Lung (tissue), 12 donors: ENCODE results near the gene DGKD. TPM values are rescaled to one million over a fixed set of nuclear protein-coding genes. Genes with fewer than 3 reads are reported as not detected.

Experiments used
- ATAC-seq: fragments of 200-7000 bp; cut with Tn5 transposase; one replicate; pipeline ENCODE4 v1.9.1; 2020; ENCODE audit warnings: moderate number of reproducible peaks; ENCODE audit not compliant: insufficient read depth, low FRiP score
- DNase-seq, 3 donors: peaks; one replicate each; pipeline ENCODE4 v3.0.0-alpha.2; 2013 to 2017
- H3K27ac ChIP-seq, 2 donors: one replicate each; pipeline ENCODE4 v1.5.1; 2013; ENCODE audit warnings: mild to moderate bottlenecking in 2 of 2, moderate library complexity in 2 of 2, control low read depth in 1 of 2, inconsistent platforms in 1 of 2, low read depth in 1 of 2, low read length in 1 of 2
- H3K27me3 ChIP-seq, 3 donors: one replicate each; pipeline ENCODE4 v1.5.1; 2013; ENCODE audit warnings: low read length in 2 of 3; ENCODE audit not compliant: control insufficient read depth in 3 of 3, insufficient read depth in 3 of 3
- H3K36me3 ChIP-seq, 4 donors: one replicate each; pipeline ENCODE4 v1.5.1; 2013; ENCODE audit warnings: low read length in 4 of 4, mild to moderate bottlenecking in 1 of 4, moderate library complexity in 1 of 4; ENCODE audit not compliant: control insufficient read depth in 4 of 4, insufficient read depth in 4 of 4
- H3K4me1 ChIP-seq, 5 donors: one replicate each; pipeline ENCODE4 v1.5.1; 2013; ENCODE audit warnings: low read length in 5 of 5, mild to moderate bottlenecking in 2 of 5, moderate library complexity in 1 of 5; ENCODE audit not compliant: control insufficient read depth in 5 of 5, insufficient read depth in 5 of 5
- H3K4me3 ChIP-seq: one replicate; pipeline ENCODE4 v1.5.1; 2013; ENCODE audit warnings: mild to moderate bottlenecking, control low read depth, moderate library complexity
- H3K9ac ChIP-seq, 2 donors: one replicate each; pipeline ENCODE4 v1.5.1; 2013; ENCODE audit warnings: low read length in 2 of 2, control low read depth in 1 of 2; ENCODE audit not compliant: insufficient read depth in 1 of 2
- H3K9me3 ChIP-seq, 4 donors: one replicate each; pipeline ENCODE4 v1.5.1; 2013; ENCODE audit warnings: low read length in 3 of 4, mild to moderate bottlenecking in 1 of 4, moderate library complexity in 1 of 4; ENCODE audit not compliant: control insufficient read depth in 4 of 4, insufficient read depth in 3 of 4
- CTCF ChIP-seq: IDR thresholded peaks from 2 replicates; pipeline ENCODE4 v1.5.1; 2012; ENCODE audit warnings: mild to moderate bottlenecking; ENCODE audit errors: control extremely low read depth, extremely low read depth
- WGBS, 2 donors: extraction: QIAGEN DNeasy Blood & Tissue Kit; methylation state at CpG; one replicate each; pipeline ENCODE4 v1.1.7; 2013; 5-methylcytosine and 5-hydroxymethylcytosine counted together
- polyA plus RNA-seq, 2 donors: library from polyadenylated mRNA; stranded (reverse); fragments of 200-250 nt; gene quantifications; one replicate each; pipeline ENCODE4 v1.2.1, GENCODE V29; 2013
- total RNA-seq, 2 donors: library from RNA; depleted of rRNA in 1 of 2; stranded (reverse); fragments of >200 nt in 1 of 2; gene quantifications; one replicate each; pipeline ENCODE4 v1.2.1, GENCODE V29; 2014 to 2021
- donor health status: control.
- donor health status: control.
- donor health status: Bipolar disorder and iron deficiency.
- donor health status: healthy.
- donor health status: DM: yes; HTN: yes; CAD: no.

Gene DGKD
- total and polyA plus RNA-seq, 4 donors, result 30.3 to 77.4 (median 44.0) TPM

- no peak for DNase-seq
- Histone ChIP-seq H3K9me3 (peaks cover 0 to 5% (median 3%) of the 10 kb centered on the region in 4 donors), H3K27me3 (no peaks in the 10 kb centered on the region), H3K27ac (no peak overlapping the region), H3K36me3 (peaks cover 7 to 19% (median 14%) of the 10 kb centered on the region in 4 donors), H3K9ac (no peak overlapping the region), H3K4me3 (no peak overlapping the region), H3K4me1 (peaks cover 0 to 3% (median 0%) of the 10 kb centered on the region in 5 donors)
- TF ChIP-seq CTCF, result no peak
- 77 to 80% methylated on average over 2 of the region's 2 CpGs for WGBS, 2 donors
- no peak for ATAC-seq
Measured at GRCh38 chr2:233499928-233500327, 145.6 kb downstream of the DGKD start.

- DNase-seq, result no peak
- Histone ChIP-seq H3K4me1 (peaks cover 0 to 3% (median 0%) of the 10 kb centered on the region in 5 donors), H3K27ac (no peak overlapping the region), H3K4me3 (no peak overlapping the region), H3K36me3 (peaks cover 7 to 25% (median 14%) of the 10 kb centered on the region in 4 donors), H3K27me3 (no peaks in the 10 kb centered on the region), H3K9ac (no peak overlapping the region), H3K9me3 (peaks cover 0 to 5% (median 3%) of the 10 kb centered on the region in 4 donors)
- no peak for ATAC-seq
- 94 to 96% methylated on average over 3 of the region's 3 CpGs for WGBS, 2 donors
- no peak for TF ChIP-seq CTCF
Measured at GRCh38 chr2:233501198-233502076, 147.1 kb downstream of the DGKD start.

- Histone ChIP-seq H3K9ac (no peak overlapping the region), H3K27me3 (no peaks in the 10 kb centered on the region), H3K4me1 (peaks cover 0 to 3% (median 0%) of the 10 kb centered on the region in 5 donors), H3K36me3 (peaks cover 3 to 26% (median 19%) of the 10 kb centered on the region in 4 donors), H3K4me3 (no peak overlapping the region), H3K27ac (no peak overlapping the region), H3K9me3 (peaks cover 0 to 5% (median 3%) of the 10 kb centered on the region in 4 donors)
- DNase-seq, result no peak
- 96 to 97% methylated on average over 1 of the region's 1 CpG for WGBS, 2 donors
- TF ChIP-seq CTCF, result no peak
- ATAC-seq, result no peak
Measured at GRCh38 chr2:233503481-233503880, 149.2 kb downstream of the DGKD start.
